Hematopoietic multipotent progenitor cell treated with erythropoietin and hydrocortisone succinate and interleukin-3 and kit ligand, for 17 days (in vitro differentiated cells): ENCODE measurements around the gene EXD3.
"Not testable (repeated sequence)": the region's sequence is repeated elsewhere in the genome, so short reads cannot be mapped to it uniquely, and the experiment has no call there.

ENCODE experiments used
- DNase-seq: peaks from one replicate; pipeline ENCODE4 v3.0.0-alpha.2; 2015; ENCODE audit warnings: low spot score

EXD3 gene

DNA sequence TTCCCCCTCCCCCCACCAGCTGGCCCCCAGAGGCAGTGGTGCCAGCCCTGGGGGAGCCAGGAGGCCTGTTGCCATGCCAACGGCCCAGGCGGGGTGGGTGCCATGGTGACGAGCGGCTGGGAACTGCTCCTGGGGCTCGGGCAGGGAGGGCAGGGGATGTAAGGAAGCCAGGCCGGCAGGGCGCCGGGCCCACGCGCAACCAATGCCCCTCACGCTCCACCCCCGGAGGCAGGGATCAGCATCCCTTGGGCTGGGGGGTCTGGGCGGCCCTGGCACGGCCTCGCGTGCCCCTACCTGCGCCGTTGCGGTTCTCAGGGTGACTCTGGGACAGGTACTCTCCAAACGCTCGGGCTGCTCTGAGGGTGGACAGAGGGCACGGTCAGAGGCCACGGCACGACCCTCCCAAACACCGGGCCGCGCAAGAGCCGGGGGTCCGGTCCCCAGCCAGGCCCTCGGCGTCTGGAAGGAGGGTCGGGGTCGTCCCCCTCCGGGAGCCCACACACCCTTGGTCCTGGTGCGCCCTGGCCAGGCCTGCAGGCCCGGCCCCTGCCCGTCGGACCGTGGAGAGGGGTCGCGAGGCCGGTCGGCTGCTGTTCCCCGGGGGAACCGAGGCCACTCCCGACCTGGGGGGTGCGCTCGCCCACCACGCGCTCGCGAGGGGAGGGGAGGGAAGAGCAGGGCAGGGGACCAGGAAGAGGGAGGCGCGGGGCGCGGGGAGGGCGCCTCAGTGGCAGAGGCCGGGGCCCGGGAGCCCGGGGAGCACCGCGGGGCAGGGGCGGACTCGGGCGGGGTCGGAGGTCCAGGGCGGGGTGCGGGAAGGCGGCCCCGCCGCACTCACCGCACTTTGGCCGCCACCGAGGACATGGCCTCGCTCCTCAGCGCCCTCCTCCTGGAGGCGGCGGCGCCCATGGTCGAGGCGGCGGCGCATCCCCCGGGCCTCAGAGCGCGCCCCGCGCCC lies 35.5 kb upstream of the EXD3 start:
- no peak for DNase-seq

- no peak for DNase-seq
Observed at GRCh38 chr9:137457406-137458193, 34.6 kb upstream of the EXD3 start.

DNA sequence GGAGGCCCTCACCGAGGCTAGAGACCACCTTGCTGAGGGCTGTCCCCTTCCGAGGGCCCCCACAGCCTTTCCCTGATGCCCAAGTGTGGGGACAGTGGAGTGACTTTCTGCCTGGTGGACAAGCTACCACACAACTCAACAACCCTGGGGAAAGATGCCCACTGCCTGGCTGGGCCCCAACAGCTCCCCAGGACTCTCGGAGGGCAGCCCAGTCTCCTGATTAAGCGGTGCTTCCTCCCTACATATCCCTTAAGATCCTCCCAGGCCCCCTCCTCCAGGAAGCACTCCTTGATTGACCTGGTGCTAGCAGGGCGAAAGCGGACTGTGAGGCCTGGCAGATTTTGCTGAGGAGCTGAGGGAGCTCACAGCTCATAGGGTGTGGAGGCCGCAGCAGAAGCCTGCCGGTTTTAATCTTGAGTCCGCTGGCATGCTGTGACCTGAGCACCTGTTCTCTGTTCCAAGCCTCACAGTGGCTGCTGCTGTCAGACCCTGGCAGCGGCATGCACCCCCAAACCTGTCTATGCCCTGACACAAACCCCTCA lies 34.0 kb upstream of the EXD3 start:
- DNase-seq = no peak

DNA sequence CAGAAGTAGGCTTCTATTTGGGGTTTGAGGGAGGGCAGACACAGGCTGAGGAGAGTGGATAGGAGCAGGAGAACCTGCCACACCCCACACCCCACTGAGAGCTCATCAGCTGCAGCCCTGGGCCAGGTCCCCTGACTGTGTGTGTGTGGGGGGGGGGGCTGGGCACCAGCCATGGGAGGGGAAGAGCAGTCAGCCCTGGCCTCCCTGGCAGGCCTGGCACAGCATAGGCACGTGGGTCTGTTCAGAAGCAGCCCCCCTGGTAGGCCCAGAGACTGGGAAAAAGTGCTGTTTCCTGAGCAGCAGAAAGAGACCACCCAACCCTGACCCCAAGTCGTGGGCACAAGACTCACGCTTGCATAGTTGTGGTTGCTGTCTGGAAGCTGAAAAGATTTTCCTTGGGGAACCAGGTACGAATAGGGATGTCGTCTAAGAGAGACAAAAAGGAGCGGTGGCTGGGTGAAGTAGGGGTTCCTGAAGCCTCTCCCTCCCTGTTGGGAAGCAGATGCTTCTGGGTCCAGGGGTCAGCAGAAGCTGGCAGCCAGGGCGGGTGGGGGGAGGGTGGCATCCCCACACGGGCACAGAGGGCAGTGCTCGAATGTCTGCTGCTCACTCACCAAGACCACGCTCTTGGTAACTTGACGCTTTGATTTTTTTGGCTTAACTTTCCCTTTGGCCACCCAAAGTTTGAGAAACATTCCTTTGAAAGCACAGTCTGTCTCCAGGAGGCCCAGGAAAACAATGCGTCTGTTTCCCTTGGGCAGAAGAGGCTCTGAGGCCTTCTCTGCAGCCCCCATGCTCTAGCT lies 33.3 kb upstream of the EXD3 start:
- no peak for DNase-seq

DNA sequence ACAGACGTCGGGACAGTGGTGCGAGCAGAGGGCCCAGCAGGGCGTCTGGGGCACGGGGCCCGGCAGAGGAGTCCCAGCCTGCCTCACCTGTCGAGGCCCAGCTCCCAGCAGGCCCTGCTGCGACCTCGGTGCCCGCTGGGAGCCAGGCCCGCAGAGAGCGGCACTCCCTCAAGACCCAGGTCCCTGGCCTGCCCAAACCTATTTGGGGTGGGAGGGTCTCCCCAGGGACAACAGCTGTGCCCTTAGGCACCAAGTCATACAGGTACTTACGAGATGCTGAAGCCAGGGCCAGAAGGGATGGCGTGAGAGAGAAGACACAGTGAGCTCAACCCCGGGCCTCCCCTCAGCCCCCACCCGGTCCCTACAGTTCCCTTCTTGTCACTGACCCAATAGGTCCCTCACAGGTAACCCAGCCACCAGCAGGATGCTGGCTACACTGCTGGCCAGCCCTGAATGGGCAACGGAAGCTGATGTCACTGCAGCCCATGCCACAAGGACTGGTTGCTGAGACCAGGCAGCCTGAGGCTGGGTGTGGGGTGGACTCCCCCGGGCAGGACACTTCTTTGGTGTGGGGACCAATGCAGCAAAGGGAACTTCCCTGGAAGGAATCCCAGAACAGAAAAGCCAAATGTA lies 32.5 kb upstream of the EXD3 start:
- no peak for DNase-seq

- no peak for DNase-seq
Observed at GRCh38 chr9:137454597-137455358, 31.8 kb upstream of the EXD3 start.

DNA sequence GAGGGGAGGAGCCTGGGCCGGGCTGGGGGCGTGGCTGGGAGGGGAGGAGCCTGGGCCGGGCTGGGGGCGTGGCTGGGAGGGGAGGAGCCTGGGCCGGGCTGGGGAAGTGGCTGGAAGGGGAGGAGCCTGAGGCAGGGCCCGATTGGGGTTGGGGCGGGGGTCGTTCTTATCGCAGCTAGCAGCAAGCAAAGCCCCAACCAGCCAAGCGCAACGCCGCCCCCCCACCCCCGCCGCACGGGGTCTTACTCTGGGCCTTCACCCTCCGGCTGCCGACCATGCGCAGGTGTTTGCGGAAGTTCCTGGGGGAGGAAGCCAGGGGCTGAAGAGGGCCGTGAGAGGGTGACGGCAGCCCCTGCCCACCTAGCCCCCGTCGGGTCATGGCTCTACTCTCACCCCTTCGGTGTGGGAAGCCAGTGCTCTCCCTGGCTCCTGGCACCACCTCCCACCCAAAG lies 31.2 kb upstream of the EXD3 start:
- peak; percentile 66 for DNase-seq

GRCh38 chr9:137453643-137454081 lies 30.7 kb upstream of the EXD3 start:
- peak; percentile 76 for DNase-seq

DNA sequence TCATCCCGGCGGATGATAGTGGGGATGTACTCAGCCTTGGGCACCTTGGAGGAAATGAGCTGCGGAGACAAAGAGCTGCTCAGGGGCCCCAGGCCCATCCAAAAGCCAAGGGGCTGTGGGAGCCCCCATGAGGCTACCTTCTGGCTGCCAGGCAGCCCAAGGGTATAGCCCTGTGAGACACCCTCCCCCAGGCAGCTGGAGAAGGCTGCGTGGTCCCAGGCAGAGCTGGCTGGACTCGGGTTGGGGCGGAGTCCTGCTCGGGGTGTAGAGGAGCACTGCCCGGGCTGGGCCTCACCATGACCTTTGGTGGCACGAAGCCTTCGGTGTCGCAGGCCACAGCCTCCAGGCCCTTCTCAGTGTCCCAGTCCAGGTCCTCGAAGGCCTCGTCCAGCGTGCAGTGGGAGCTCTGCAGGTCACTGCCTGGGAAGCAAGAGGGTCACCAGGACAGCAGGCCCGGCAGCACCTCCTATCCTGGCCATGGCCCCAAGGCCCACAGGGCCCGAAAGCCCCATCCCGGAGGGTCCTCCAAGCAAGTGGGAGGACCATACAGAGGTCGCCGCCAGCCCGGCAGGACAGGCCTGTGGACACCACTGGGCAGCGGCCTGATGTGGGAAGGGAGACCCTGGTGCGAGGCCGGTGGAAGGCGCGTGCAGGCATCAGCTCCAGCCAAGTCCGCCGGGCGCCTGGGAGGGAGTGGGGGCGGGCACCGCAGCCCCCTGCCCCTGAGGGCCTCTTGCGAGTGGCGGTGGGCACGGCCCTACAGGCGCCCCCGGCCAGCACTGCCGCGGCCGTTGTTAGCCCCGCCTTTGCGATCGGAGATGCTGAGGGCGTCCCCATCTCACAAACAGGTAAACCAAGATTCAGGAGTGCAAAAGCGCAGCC lies 30.0 kb upstream of the EXD3 start:
- no peak for DNase-seq

GRCh38 chr9:137452006-137452760 lies 29.2 kb upstream of the EXD3 start:
- DNase-seq = no peak

DNA sequence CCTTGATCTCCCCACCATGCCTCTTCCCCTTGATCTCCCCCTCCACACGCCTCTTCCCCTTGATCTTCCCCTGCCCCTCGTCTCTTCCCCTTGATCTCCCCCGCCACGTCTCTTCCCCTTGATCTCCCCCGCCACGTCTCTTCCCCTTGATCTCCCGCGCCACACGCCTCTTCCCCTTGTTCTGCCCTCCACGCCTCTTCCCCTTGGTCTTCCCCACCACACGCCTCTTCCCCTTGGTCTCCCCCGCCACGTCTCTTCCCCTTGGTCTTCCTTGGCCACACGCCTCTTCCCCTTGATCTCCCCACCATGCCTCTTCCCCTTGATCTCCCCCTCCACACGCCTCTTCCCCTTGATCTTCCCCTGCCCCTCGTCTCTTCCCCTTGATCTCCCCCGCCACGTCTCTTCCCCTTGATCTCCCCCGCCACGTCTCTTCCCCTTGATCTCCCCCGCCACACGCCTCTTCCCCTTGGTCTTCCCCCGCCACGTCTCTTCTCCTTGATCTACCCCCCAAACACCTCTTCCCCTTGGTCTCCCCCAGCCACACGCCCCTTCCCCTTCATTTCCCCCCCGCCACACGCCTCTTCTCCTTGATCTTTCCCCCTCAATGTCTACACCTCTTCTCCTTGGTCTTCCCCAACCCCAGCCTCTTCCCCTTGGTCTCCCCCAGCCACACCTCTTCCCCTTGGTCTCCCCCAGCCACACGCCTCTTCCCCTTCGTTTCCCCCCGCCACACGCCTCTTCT lies 28.5 kb upstream of the EXD3 start:
- DNase-seq = not testable (repeated sequence)

DNA sequence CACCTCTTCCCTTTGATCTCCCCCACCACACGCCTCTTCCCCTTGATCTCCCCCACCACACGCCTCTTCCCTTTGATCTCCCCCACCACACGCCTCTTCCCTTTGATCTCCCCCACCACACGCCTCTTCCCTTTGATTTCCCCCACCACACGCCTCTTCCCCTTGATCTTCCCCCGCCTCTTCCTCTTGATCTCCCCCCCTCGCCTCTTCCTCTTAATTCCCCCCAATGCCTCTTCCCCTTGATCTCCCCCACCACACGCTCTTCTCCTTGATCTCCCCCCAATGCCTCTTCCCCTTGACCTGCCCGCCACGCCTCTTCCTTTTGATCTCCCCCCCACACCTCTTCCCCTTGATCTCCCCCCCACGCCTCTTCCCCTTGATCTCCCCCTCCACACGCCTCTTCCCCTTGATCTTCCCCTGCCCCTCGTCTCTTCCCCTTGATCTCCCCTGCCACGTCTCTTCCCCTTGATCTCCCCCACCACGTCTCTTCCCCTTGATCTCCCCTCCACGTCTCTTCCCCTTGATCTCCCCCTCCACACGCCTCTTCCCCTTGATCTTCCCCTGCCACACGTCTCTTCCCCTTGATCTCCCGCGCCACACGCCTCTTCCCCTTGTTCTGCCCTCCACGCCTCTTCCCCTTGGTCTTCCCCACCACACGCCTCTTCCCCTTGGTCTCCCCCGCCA lies 27.7 kb upstream of the EXD3 start:
- DNase-seq = not testable (repeated sequence)

GRCh38 chr9:137449931-137450538 lies 27.1 kb upstream of the EXD3 start:
- no peak for DNase-seq

- no peak for DNase-seq
Observed at GRCh38 chr9:137449081-137449844, 26.3 kb upstream of the EXD3 start.

DNA sequence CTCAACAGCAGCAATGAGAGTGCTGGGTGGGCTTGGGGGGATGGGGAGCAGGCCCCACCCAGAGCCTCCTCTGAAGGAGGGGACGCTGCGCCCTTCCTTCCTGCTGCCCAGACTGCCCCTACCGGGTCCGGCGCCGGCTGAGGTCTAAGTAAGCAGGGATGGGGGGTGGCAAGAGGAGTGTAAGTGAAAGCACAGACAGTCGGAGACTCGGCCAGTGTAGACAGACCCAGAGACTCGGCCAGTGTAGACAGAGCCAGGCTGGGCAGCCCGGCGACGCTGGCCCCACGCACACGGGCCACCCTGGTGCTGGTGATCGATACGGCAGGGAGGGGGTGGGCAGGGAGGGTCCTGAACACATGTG lies 25.6 kb upstream of the EXD3 start:
- DNase-seq = no peak
